GM18861 (cell line): ENCODE results near the gene ZNF385B.
"Not testable (repeated sequence)": the region's sequence is repeated elsewhere in the genome, so short reads cannot be mapped to it uniquely, and the experiment has no call there.

Experiments
- ATAC-seq: cut with Tn5 transposase; IDR thresholded peaks from one replicate; pipeline ENCODE4 v1.9.1; 2021; ENCODE audit not compliant: unreplicated experiment

Gene ZNF385B

GRCh38 chr2:179861416-179862067, at the start of gene ZNF385B:
Gene ZNF385B, minus strand, starts transcription at chr2:179861612.
- ATAC-seq, result no peak

GRCh38 chr2:179910735-179911113, 49.3 kb upstream of the ZNF385B start:
- ATAC-seq, result no peak

- no peak for ATAC-seq
Observed at GRCh38 chr2:179909845-179910734, 48.7 kb upstream of the ZNF385B start.

- ATAC-seq, result no peak
Observed at GRCh38 chr2:179900655-179901054, 39.2 kb upstream of the ZNF385B start.

- no peak for ATAC-seq
Observed at GRCh38 chr2:179899666-179900065, 38.3 kb upstream of the ZNF385B start.

GRCh38 chr2:179898873-179899272, 37.5 kb upstream of the ZNF385B start:
- ATAC-seq, result peak; percentile 75

- ATAC-seq, result no peak
Observed at GRCh38 chr2:179893616-179894015, 32.2 kb upstream of the ZNF385B start.

- ATAC-seq, result no peak
Observed at GRCh38 chr2:179891237-179891636, 29.8 kb upstream of the ZNF385B start.

GRCh38 chr2:179890666-179891065, 29.3 kb upstream of the ZNF385B start:
- ATAC-seq, result no peak

- ATAC-seq, result not testable (repeated sequence)
Observed at GRCh38 chr2:179888642-179889041, 27.2 kb upstream of the ZNF385B start.

GRCh38 chr2:179884193-179884592, 22.8 kb upstream of the ZNF385B start:
- ATAC-seq, result no peak

- no peak for ATAC-seq
Observed at GRCh38 chr2:179882851-179883806, 21.7 kb upstream of the ZNF385B start.

- no peak for ATAC-seq
Observed at GRCh38 chr2:179877601-179878364, 16.4 kb upstream of the ZNF385B start.

GRCh38 chr2:179876266-179876665, 14.9 kb upstream of the ZNF385B start:
- ATAC-seq, result no peak

- ATAC-seq, result no peak
Observed at GRCh38 chr2:179875864-179876263, 14.5 kb upstream of the ZNF385B start.

GRCh38 chr2:179862898-179863458, 1.6 kb upstream of the ZNF385B start:
- no peak for ATAC-seq

GRCh38 chr2:179861027-179861415, 391 bp downstream of the ZNF385B start:
- ATAC-seq, result no peak

GRCh38 chr2:179860255-179861026, 971 bp downstream of the ZNF385B start:
- no peak for ATAC-seq

- no peak for ATAC-seq
Observed at GRCh38 chr2:179859523-179859922, 1.9 kb downstream of the ZNF385B start.
